Measurements from ENCODE around the gene LCN9. TPM values are rescaled to one million over a fixed set of nuclear protein-coding genes. Genes with fewer than 3 reads are reported as not detected.

LCN9 gene
- total RNA-seq, 1 donor from 2014 or later, result 4.8 TPM

GRCh38 chr9:135663857-135664256 lies 748 bp downstream of the LCN9 start:
- DNase-seq (ENCODE audit: low read depth), result no peak
- no peaks in the 10 kb centered on the region for H3K79me2 ChIP-seq (ENCODE audit: insufficient read depth, low read length)
- Mint-ChIP-seq H3K36me3 (ENCODE audit: low read depth, unreplicated experiment) (peaks cover 4% of the 10 kb centered on the region), H3K27ac (ENCODE audit: unreplicated experiment) (no peak overlapping the region), H3K4me3 (ENCODE audit: unreplicated experiment) (no peak overlapping the region), H3K27me3 (ENCODE audit: low read depth, unreplicated experiment) (peaks cover 19% of the 10 kb centered on the region), H3K4me1 (ENCODE audit: low read depth, unreplicated experiment) (peaks cover 7% of the 10 kb centered on the region), H3K9me3 (ENCODE audit: unreplicated experiment) (peaks cover 9% of the 10 kb centered on the region)
- H4K20me1 ChIP-seq (ENCODE audit: insufficient read depth, low read length), result no peaks in the 10 kb centered on the region
- TF ChIP-seq CTCF (IDR thresholded peaks at IDR 0.05; ENCODE audit: insufficient read depth, low read depth, low read length) (no peak), EZH2 (IDR thresholded peaks at IDR 0.05; ENCODE audit: insufficient read depth, low read length) (no peak)
- H3K4me2 ChIP-seq (ENCODE audit: low read length), result no peak overlapping the region
- H3K9ac ChIP-seq (ENCODE audit: low read length), result no peak overlapping the region
- no peaks in the 10 kb centered on the region for H3K27me3 ChIP-seq (ENCODE audit: insufficient read depth, low read length)
- no peak overlapping the region for H3K27ac ChIP-seq (ENCODE audit: low read depth, low read length)
- no peak for FAIRE-seq
- H3K4me3 ChIP-seq (ENCODE audit: insufficient read depth, low read depth, low read length), result no peak overlapping the region
- no peaks in the 10 kb centered on the region for H3K9me3 ChIP-seq (ENCODE audit: insufficient read depth, low read depth, low read length)
- no peaks in the 10 kb centered on the region for H3K36me3 ChIP-seq (ENCODE audit: insufficient read depth, low read length)
- no peak overlapping the region for H2AFZ ChIP-seq (ENCODE audit: low read depth, low read length)
- H3K4me1 ChIP-seq (ENCODE audit: insufficient read depth, low read length), result no peaks in the 10 kb centered on the region

GRCh38 chr9:135664266-135664665 lies 1.2 kb downstream of the LCN9 start:
- H3K27me3 ChIP-seq (ENCODE audit: insufficient read depth, low read length), result no peaks in the 10 kb centered on the region
- Mint-ChIP-seq H3K27me3 (ENCODE audit: low read depth, unreplicated experiment) (peaks cover 20% of the 10 kb centered on the region), H3K36me3 (ENCODE audit: low read depth, unreplicated experiment) (peaks cover 7% of the 10 kb centered on the region), H3K9me3 (ENCODE audit: unreplicated experiment) (peaks cover 11% of the 10 kb centered on the region), H3K27ac (ENCODE audit: unreplicated experiment) (no peak overlapping the region), H3K4me1 (ENCODE audit: low read depth, unreplicated experiment) (peaks cover 7% of the 10 kb centered on the region), H3K4me3 (ENCODE audit: unreplicated experiment) (no peak overlapping the region)
- H3K4me1 ChIP-seq (ENCODE audit: insufficient read depth, low read length), result no peaks in the 10 kb centered on the region
- no peak overlapping the region for H3K9ac ChIP-seq (ENCODE audit: low read length)
- H3K9me3 ChIP-seq (ENCODE audit: insufficient read depth, low read depth, low read length), result no peaks in the 10 kb centered on the region
- no peak overlapping the region for H2AFZ ChIP-seq (ENCODE audit: low read depth, low read length)
- H3K36me3 ChIP-seq (ENCODE audit: insufficient read depth, low read length), result no peaks in the 10 kb centered on the region
- H3K4me2 ChIP-seq (ENCODE audit: low read length), result no peak overlapping the region
- no peak for DNase-seq (ENCODE audit: low read depth)
- no peaks in the 10 kb centered on the region for H4K20me1 ChIP-seq (ENCODE audit: insufficient read depth, low read length)
- TF ChIP-seq EZH2 (IDR thresholded peaks at IDR 0.05; ENCODE audit: insufficient read depth, low read length) (no peak), CTCF (IDR thresholded peaks at IDR 0.05; ENCODE audit: insufficient read depth, low read depth, low read length) (no peak)
- H3K4me3 ChIP-seq (ENCODE audit: insufficient read depth, low read depth, low read length), result no peak overlapping the region
- no peak for FAIRE-seq
- no peak overlapping the region for H3K27ac ChIP-seq (ENCODE audit: low read depth, low read length)
- H3K79me2 ChIP-seq (ENCODE audit: insufficient read depth, low read length), result no peaks in the 10 kb centered on the region

GRCh38 chr9:135664801-135665794 lies 2.0 kb downstream of the LCN9 start:
- H3K4me3 Mint-ChIP-seq (ENCODE audit: unreplicated experiment), result no peak overlapping the region
- H3K27ac Mint-ChIP-seq (ENCODE audit: unreplicated experiment), result no peak overlapping the region
- Histone ChIP-seq H3K27me3 (ENCODE audit: insufficient read depth, low read length) (no peaks in the 10 kb centered on the region), H3K9ac (ENCODE audit: low read length) (no peak overlapping the region), H3K4me1 (ENCODE audit: insufficient read depth, low read length) (no peaks in the 10 kb centered on the region), H3K9me3 (ENCODE audit: insufficient read depth, low read depth, low read length) (no peaks in the 10 kb centered on the region), H2AFZ (ENCODE audit: low read depth, low read length) (no peak overlapping the region), H3K36me3 (ENCODE audit: insufficient read depth, low read length) (no peaks in the 10 kb centered on the region), H3K4me3 (ENCODE audit: insufficient read depth, low read depth, low read length) (no peak overlapping the region), H3K4me2 (ENCODE audit: low read length) (no peak overlapping the region), H4K20me1 (ENCODE audit: insufficient read depth, low read length) (no peaks in the 10 kb centered on the region), H3K27ac (ENCODE audit: low read depth, low read length) (no peak overlapping the region), H3K79me2 (ENCODE audit: insufficient read depth, low read length) (no peaks in the 10 kb centered on the region)
- DNase-seq (ENCODE audit: low read depth), result no peak
- FAIRE-seq, result no peak
- H3K27me3 Mint-ChIP-seq (ENCODE audit: low read depth, unreplicated experiment), result peaks cover 14% of the 10 kb centered on the region
- peaks cover 11% of the 10 kb centered on the region for H3K9me3 Mint-ChIP-seq (ENCODE audit: unreplicated experiment)
- TF ChIP-seq EZH2 (IDR thresholded peaks at IDR 0.05; ENCODE audit: insufficient read depth, low read length), result no peak
- no peak for TF ChIP-seq CTCF (IDR thresholded peaks at IDR 0.05; ENCODE audit: insufficient read depth, low read depth, low read length)
- H3K4me1 Mint-ChIP-seq (ENCODE audit: low read depth, unreplicated experiment), result peaks cover 7% of the 10 kb centered on the region
- H3K36me3 Mint-ChIP-seq (ENCODE audit: low read depth, unreplicated experiment), result peaks cover 7% of the 10 kb centered on the region
